Liver (tissue), 3 donors: Measurements from ENCODE around the gene MYLIP.

ENCODE experiments used
- ATF3 ChIP-seq: IDR thresholded peaks from 2 replicates; pipeline ENCODE4 v1.6.1; 2016; ENCODE audit warnings: antibody characterized with exemption
- CTCF ChIP-seq: fragments of 150-350 bp; IDR thresholded peaks from 2 replicates; pipeline ENCODE4 v1.5.1; 2017; ENCODE audit warnings: improper control_type of control experiment, low read depth, low read length; ENCODE audit not compliant: missing input control
- HNF4G ChIP-seq: IDR thresholded peaks from 2 replicates; pipeline ENCODE4 v1.6.1; 2016; ENCODE audit warnings: antibody characterized with exemption
- JUND ChIP-seq, 2 donors: IDR thresholded peaks; 2 replicates each; pipeline ENCODE4 v1.6.1; 2016; ENCODE audit warnings: antibody characterized with exemption in 2 of 2
- MAX ChIP-seq: IDR thresholded peaks from 2 replicates; pipeline ENCODE4 v1.6.1; 2016; ENCODE audit warnings: antibody characterized with exemption
- RAD21 ChIP-seq, 2 donors: IDR thresholded peaks; 2 replicates each; pipeline ENCODE4 v1.6.1; 2016; ENCODE audit warnings: antibody characterized with exemption in 2 of 2, mild to moderate bottlenecking in 2 of 2
- REST ChIP-seq: IDR thresholded peaks from 2 replicates; pipeline ENCODE4 v1.6.1; 2016; ENCODE audit warnings: antibody characterized with exemption, mild to moderate bottlenecking
- RXRA ChIP-seq, 2 donors: IDR thresholded peaks; 2 replicates each; pipeline ENCODE4 v1.6.1; 2017 to 2018; ENCODE audit warnings: antibody characterized with exemption in 2 of 2, mild to moderate bottlenecking in 1 of 2
- TAF1 ChIP-seq: conservative IDR thresholded peaks from 2 replicates; pipeline ENCODE4 v1.6.1; 2016; ENCODE audit warnings: antibody characterized with exemption, mild to moderate bottlenecking
- YY1 ChIP-seq: IDR thresholded peaks from 2 replicates; pipeline ENCODE4 v1.6.1; 2016; ENCODE audit warnings: antibody characterized with exemption, mild to moderate bottlenecking
- ZBTB33 ChIP-seq: IDR thresholded peaks from 2 replicates; pipeline ENCODE4 v1.6.1; 2016; ENCODE audit warnings: antibody characterized with exemption
- donor health status: healthy.
- donor health status: healthy.

GRCh38 chr6:16166871-16167608, 38.2 kb downstream of the MYLIP start:
- TF ChIP-seq RAD21 (IDR thresholded peaks at IDR 0.05) (no peak), CTCF (no peak), TAF1 (no peak), ATF3 (no peak), REST (no peak), YY1 (no peak), RXRA (IDR thresholded peaks at IDR 0.05) (no peak), ZBTB33 (no peak), HNF4G (no peak), MAX (no peak), JUND (IDR thresholded peaks at IDR 0.05) (no peak)
